T-helper 9 cell (primary cell): ENCODE results near the gene PIGQ.

Experiments
- DNase-seq: peaks from one replicate; pipeline ENCODE4 v3.0.0-alpha.2; 2020

PIGQ gene

DNA sequence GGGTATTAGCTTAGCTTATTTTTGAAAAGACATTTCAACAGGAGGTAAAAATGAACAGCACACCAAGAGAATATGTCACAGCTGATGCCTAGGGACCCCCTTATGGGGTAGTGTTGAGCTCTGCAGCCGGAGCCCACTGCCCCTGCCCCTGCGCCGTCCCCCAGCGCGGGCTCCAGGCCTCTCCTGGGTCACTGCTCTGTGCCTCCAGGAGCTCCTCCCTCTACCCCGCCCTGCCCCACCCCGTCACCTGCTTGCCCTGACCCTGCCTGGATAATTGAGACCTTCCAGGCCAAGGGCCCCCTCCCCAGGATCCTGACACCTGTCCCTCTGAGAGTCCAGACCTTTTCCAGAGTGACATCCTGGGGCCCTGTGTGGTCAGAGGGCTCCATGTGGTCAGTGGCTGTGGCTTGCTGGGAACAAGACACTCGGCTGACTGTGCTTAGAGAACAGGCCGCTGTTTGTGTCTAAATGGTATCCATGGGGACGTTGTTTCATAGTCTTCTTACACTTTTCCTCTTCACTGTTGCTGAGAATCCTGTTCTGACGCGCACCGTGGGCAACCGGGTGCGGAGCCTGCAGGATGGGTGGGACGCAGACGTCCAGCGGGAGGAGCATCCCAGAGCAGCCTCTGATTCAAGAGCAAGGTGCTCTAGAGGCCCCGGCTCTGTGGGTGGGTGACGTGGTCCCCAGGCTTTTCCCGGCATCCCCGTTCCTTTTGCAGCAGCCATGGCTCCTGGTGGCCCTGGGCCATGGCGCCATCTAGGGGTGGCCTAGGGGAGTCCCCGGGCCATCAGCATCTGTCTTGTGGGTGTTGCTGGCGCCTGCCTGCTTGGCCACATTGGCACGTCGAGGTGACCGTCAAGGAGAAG lies 41.0 kb downstream of the PIGQ start:
- peak; percentile 58 for DNase-seq

DNA sequence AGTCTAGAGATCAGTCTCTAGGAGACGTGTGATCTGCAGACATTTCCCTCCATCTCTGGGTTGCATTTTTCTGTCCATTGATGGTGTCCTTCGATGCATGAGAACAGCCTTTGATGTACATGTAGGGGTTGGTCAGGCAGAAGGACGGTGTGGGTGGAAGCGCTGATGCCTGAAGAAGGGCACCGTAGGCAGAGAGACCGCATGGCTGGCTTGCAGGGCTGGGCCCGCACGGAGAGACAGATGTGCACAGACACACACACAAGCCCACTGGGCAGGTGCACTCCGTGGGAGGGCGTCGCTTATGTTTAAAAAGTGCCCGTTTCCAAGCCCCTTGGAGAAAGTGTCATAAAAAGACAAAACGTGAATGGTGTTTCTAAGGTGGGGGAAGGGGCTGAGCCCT lies 45.4 kb downstream of the PIGQ start:
- DNase-seq: no peak

DNA sequence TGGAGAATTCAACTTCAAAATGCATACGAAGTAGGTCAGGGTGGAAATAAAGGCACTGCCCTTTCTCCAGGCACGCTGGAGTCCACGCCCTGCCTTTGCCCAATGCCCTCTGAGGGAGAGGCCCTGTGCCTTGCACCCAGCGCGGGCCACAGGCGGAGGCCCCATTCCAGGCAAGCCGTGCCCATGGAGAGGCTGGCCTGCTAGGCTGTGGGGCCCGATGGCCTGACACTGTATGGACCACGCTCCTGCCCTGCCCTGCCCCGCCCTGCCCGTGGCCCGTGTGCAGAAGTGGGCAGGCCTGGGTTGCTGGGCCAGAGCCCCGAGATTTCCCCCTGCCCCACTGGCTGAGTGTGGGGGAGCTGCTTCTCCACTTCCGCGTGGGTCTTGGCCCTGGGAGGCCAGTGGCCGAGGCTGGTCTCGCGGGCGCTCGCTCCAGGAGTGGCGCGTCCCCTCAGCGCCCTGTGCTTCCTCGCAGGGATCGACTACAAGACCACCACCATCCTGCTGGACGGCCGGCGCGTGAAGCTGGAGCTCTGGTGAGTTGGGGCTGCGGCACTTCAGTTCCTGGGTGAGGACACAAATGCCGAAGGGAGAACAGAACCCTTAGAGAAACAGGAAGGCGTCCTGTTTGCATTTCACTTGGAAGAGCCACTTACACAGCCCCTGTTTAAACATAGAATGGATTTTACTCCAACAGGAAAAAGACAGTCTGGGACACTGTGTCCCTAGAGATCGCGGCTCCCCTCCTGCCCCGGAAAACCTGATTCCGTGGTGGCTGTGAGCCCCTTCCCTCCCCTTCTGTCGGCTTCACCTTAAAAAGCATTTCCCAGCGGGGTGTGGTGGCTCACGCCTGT lies 47.2 kb downstream of the PIGQ start:
- DNase-seq: no peak

DNA sequence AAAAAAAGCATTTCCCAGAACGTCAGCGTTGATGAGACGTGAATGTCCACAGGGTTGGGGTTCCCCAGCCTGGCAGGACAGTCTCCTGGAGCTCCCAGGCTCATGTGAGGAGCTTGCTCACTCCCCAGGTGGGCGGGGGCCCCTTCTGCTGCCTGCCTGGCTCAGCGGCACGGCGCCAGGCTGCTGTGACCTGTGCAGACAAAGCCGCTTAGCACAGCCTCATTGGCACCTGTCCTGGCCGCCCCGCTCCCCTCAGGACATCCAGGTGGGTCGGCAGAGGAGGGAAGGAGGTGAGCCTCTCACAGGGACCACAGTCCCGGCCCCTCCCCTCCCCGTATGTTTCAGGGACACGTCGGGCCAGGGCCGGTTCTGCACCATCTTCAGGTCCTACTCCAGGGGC lies 48.1 kb downstream of the PIGQ start:
- no peak for DNase-seq

DNA sequence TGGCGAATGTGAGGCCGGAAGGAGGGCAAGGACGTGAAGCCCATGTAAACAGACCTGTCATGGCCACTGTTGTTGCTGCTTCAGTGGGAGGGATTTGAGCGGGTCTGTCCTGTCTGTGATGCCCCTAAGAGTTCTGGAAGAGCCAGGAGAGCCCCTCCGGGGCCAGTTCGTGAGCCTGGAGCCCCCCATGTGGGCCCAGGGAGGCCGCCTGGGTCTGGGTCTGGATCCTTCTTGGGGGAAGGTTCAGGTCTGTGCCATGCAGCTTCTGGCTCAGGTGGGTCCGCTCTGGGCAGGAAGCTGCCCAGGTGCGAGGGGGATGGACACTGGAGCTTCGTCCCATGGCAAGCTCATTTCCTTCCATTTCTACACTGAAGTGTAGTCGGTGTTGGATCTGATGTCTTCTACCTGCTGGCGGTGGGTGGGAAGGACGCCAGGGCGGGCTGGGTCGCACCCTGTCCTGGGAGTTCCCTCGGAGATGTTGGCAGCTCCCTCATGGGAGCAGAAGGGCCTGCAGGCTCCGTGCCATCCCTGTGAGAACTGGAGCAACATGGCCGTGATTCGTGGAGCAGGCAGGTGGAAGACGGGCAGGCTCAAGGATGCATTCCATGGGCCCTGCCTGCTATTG lies 49.8 kb downstream of the PIGQ start:
- DNase-seq: no peak

GRCh38 chr16:620700-621525 lies 51.1 kb downstream of the PIGQ start:
- no peak for DNase-seq

- no peak for DNase-seq
Measured at GRCh38 chr16:621526-622105, 51.8 kb downstream of the PIGQ start.

GRCh38 chr16:622920-623280 lies 53.1 kb downstream of the PIGQ start:
- no peak for DNase-seq

DNA sequence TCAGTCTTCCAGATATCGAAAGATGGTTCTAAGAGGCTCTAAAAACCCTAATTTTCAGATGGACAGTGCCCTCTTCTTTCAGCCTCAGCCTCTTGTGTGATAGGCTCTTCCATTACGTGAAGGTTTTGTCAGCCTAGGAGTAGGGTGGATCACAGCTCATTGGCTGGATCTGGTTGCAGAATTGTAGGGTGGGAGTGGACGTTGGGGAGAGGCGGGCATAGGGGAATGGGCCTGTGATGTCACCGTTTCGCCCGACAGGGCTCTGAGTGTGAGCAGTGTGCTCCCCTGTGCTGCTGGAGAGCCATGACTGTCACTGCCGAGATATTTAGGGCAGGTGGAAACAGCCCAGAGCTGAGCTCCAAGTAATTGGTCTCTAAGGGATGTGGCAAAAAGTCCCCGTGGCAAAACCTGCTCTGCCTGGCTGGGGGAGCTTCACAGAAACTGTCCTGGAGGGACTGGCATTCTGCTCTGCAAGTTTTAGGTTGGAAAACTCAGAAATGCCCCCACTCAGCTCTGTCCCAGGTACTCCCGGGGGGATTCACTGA lies 54.8 kb downstream of the PIGQ start:
- no peak for DNase-seq

GRCh38 chr16:625117-625976 lies 55.6 kb downstream of the PIGQ start:
- DNase-seq: no peak

DNA sequence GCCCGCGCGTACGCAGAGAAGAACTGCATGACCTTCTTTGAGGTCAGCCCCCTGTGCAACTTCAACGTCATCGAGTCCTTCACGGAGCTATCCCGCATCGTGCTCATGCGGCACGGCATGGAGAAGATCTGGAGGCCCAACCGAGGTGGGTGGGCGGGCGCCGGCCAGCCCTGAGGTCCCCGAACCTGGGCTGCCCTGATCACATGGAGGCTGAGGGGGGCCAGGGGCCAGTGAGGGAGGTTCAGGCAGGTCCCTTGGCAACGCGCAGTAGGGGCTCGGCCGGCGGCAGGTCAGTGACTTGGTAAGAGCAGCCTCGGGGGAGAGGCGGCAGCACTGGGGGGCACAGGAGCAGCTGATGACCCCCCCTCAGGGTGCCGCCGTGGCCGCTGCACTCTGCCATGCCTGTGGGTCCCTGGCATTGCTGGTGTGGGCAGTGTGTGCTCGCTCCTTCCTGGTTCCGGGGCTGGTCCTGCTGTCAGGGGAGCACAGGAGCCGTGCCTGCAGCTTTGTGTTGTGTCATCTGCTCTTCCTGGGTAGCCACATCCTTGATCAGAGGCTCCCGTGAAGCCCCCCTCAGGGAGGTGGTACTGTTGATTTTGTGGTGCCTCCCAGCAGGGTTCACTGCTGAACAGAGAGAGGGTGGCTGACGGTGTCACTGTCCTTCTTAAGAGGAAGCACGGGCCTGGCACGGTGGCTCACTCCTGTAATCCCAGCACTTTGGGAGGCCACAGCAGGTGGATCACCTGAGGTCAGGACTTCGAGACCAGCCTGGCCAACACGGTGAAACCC lies 56.4 kb downstream of the PIGQ start:
- no peak for DNase-seq

GRCh38 chr16:626787-627453 lies 57.2 kb downstream of the PIGQ start:
- DNase-seq: no peak

- no peak for DNase-seq
Measured at GRCh38 chr16:627454-628239, 57.9 kb downstream of the PIGQ start.

GRCh38 chr16:628321-629061 lies 58.7 kb downstream of the PIGQ start:
- no peak for DNase-seq

DNA sequence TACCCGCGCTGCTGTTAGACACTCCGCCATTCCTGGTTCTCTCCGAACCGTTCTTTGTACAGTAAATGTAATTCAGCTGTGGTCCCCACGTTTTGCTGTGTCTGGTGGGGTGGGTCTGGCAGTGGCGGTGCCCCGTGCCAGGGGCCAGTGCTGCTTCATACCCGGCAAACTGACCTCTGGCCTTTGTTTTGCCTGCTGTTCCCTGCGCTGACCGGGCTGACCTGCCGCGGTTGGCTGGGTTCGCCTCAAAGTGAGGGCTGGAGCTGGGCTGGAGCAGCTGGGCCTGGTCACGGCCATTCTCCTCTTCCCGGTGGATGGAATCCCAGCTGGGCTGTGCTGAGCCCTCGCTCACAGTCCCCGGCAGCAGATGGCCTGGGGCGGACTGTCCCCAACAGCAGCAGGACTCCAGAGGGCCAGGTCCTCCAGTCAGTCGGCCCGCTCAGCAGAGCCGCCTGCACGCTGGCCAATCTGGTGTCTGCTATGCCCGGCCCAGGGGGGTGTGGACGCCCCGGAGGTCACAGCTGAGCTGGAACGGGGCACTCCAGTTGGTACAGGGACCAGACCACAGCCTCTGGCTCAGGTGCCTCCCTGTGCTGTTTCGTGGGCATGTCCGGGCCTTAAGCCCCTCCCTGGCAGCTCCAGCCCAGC lies 59.5 kb downstream of the PIGQ start:
- DNase-seq: no peak

DNA sequence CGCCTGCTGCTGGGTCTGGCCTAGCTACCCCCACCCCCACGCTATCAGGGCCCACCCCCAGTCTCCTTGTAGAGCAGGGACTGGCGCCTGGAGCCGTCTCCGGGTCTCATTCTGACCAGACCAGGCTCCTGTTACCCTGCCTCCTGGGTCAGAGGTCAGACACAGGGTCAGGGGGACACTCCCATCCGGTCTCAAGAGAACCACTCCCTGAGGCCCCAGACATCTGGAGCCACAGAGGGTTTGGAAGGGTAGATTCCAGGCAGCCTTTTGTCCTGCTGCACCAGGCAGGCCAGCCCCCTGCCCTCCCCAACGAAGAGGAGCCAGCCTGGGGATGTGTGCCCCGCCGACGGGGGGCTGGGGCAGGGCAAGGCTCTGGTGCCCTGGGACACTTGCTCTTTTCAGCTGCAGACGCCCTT lies 60.1 kb downstream of the PIGQ start:
- no peak for DNase-seq

GRCh38 chr16:630249-630814 lies 60.6 kb downstream of the PIGQ start:
- DNase-seq: no peak
